ENCODE data around the gene TMC5.
"Not testable (repeated sequence)": the region's sequence is repeated elsewhere in the genome, so short reads cannot be mapped to it uniquely, and the experiment has no call there.

The TMC5 gene

GRCh38 chr16:19417640-19418039 is at the start of gene TMC5:
Gene TMC5, plus strand, starts transcription at chr16:19417883. Its CDS starts 22,156 bp downstream, at chr16:19440039.
- H3K27ac ChIP-seq: peak within 1 kb of the TSS; percentile 94
- TF ChIP-seq, protein P1, sequence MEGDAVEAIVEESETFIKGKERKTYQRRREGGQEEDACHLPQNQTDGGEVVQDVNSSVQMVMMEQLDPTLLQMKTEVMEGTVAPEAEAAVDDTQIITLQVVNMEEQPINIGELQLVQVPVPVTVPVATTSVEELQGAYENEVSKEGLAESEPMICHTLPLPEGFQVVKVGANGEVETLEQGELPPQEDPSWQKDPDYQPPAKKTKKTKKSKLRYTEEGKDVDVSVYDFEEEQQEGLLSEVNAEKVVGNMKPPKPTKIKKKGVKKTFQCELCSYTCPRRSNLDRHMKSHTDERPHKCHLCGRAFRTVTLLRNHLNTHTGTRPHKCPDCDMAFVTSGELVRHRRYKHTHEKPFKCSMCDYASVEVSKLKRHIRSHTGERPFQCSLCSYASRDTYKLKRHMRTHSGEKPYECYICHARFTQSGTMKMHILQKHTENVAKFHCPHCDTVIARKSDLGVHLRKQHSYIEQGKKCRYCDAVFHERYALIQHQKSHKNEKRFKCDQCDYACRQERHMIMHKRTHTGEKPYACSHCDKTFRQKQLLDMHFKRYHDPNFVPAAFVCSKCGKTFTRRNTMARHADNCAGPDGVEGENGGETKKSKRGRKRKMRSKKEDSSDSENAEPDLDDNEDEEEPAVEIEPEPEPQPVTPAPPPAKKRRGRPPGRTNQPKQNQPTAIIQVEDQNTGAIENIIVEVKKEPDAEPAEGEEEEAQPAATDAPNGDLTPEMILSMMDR (conservative IDR thresholded peaks at IDR 0.05): no peak

GRCh38 chr16:19372541-19372940 is 45.1 kb upstream of the TMC5 start:
- not testable (repeated sequence) for H3K27ac ChIP-seq

GRCh38 chr16:19374402-19374801 is 43.3 kb upstream of the TMC5 start:
- TF ChIP-seq, protein P1 (conservative IDR thresholded peaks at IDR 0.05): no peak
- H3K27ac ChIP-seq: no peak overlapping the region

DNA sequence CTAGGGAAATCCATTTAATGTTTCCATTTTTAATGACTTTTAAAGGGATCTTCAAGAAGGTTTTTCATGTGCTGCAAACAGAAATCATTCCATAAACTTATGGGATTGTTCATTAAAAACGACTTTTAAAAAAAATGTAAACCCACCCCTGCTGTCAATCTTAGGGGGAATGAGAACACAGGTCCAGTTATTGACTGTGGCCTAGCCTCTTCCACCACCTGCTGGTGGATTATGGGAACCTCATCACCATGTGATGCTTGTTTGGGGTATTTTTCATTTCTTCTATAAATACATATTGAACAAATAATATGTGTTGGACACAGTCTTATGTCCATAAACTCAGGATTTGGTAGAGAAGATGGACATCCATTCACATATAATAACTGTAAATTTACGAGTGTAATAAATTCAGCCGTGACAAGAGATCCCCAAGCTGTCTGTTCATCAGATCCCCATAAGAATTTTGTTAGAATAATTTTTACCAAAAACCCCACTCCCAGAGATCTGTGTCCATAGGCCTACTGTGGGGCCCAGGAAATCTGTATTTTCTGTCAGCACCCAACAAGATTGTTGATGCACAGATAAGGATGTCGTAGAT is 42.0 kb upstream of the TMC5 start:
- TF ChIP-seq, protein P1 (conservative IDR thresholded peaks at IDR 0.05): peak; percentile 87
- H3K27ac ChIP-seq: no peak overlapping the region

GRCh38 chr16:19377864-19378263 is 39.8 kb upstream of the TMC5 start:
- no peak overlapping the region for H3K27ac ChIP-seq
- TF ChIP-seq, protein P1 (conservative IDR thresholded peaks at IDR 0.05): no peak

DNA sequence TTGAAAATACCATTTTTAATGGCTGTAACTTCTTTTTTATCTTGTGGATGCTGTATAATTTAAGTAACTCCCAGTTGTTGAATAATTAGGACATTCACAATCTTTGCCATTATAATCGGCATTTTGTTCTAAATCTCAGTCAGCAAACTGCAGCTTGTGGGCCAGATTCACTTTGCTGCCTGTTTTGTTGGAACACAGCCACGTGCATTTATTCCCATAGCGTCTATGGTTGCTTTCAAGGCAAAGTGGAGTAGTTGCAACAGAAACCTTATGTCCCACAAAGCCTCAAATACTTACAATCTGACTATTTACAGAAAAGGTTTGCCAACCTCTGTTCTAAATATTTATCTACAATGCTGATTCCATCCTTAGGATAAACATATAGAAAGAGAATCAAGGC is 39.2 kb upstream of the TMC5 start:
- TF ChIP-seq, protein P1 (conservative IDR thresholded peaks at IDR 0.05): no peak
- H3K27ac ChIP-seq: no peak overlapping the region

DNA sequence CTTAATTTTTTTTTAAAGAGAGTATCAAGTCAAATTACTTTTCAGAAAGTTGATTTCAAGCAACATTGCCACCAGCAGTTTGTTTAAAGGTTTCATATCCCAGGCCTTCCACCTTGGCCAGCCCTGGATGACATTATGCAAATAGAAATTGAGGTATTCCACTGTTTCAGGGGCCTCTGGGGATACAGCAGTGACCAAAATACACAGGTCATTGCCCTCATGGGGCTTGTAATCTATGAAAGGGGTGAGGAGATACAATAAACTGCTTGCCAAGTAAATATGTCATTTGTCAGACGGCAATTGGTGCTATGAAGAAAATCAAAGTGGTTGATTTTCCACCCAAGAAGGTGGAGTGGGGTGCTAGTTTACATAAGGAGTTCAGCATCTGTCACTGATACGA is 37.8 kb upstream of the TMC5 start:
- H3K27ac ChIP-seq: peak overlapping the region; percentile 71
- TF ChIP-seq, protein P1 (conservative IDR thresholded peaks at IDR 0.05): no peak

GRCh38 chr16:19380328-19380727 is 37.4 kb upstream of the TMC5 start:
- peak overlapping the region; percentile 71 for H3K27ac ChIP-seq
- TF ChIP-seq, protein P1 (conservative IDR thresholded peaks at IDR 0.05): no peak
